NCI-H1436 treated with DMSO at 0.1 percent for 48 hours (cell line): ENCODE measurements around the gene CD22.
"Not testable (repeated sequence)": the region's sequence is repeated elsewhere in the genome, so short reads cannot be mapped to it uniquely, and the experiment has no call there.

Experiments used
- DNase-seq: peaks from one replicate; lab custom pipeline; 2025; lab: John Stamatoyannopoulos, UW

Gene CD22

DNA sequence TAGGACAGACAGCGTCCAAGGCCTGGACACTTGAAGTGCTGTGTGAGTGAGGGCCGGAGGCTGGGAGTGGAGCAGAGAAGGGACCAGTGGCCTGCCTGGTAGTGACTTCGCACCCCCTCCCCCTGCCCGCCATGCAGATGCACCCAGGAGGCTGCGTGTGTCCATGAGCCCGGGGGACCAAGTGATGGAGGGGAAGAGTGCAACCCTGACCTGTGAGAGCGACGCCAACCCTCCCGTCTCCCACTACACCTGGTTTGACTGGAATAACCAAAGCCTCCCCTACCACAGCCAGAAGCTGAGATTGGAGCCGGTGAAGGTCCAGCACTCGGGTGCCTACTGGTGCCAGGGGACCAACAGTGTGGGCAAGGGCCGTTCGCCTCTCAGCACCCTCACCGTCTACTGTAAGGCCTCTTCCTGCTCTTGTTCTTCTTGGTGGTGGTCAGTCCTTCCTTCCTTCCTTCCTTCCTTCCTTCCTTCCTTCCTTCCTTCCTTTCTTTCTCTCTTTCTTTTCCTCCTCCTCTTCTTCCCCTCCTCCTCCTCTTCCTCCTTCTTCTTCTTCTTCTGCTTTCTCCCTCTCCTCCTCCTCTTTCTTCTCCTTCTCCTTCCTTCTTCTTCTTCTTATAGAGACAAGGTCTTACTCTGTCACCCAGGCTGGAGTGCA, 12.7 kb downstream of the CD22 start:
- DNase-seq: no peak

DNA sequence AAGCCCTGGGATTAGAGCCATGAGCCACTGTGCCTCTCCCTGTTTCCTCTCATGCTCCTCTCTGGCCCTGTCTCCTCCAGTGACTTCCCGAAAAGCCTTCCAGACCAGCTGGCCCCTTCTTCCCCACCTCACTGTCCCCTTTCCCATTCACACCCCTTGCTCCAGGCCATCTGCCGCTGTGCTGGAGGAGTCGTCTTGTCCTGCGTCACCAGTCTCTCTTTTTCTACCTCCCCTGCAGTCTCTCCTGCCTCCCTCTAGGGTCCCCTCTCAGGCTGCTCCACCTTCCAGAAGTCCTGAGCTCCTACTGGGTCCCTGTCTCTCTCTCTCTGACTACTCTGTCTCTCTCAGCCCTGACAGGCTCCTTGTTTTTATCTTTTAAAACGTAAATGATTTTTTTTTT, 13.4 kb downstream of the CD22 start:
- no peak for DNase-seq

- DNase-seq: no peak
Measured at GRCh38 chr19:35344511-35345031, 15.6 kb downstream of the CD22 start.

DNA sequence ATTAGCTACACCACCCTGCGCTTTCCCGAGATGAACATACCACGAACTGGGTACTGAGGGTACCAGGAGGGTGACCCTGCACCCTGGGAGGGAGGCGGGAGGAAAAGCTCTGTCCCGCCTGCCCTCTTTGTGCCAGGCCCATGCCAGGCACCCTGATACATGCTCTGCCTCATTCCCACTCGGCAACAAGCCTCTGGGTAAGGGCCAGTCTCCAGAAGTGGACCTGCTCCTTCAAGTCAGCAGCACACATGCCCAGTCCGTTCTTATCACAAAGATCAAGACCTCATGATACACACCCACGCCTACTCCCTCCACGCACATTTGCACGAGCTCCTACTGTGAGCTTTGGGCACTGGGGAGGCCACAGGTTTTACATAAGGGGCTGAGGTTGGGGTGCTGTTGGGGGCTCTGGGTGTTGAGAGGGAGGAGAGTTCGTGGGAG, 16.7 kb downstream of the CD22 start:
- no peak for DNase-seq

- DNase-seq: no peak
Measured at GRCh38 chr19:35346193-35347052, 17.4 kb downstream of the CD22 start.

GRCh38 chr19:35347171-35347929, 18.4 kb downstream of the CD22 start, which contains the start of gene FFAR1:
Gene FFAR1, plus strand, starts transcription at chr19:35347902. Its CDS starts 3,650 bp downstream, at chr19:35351552.
- DNase-seq: no peak

- DNase-seq: no peak
Measured at GRCh38 chr19:35347930-35348298, 18.9 kb downstream of the CD22 start.

DNA sequence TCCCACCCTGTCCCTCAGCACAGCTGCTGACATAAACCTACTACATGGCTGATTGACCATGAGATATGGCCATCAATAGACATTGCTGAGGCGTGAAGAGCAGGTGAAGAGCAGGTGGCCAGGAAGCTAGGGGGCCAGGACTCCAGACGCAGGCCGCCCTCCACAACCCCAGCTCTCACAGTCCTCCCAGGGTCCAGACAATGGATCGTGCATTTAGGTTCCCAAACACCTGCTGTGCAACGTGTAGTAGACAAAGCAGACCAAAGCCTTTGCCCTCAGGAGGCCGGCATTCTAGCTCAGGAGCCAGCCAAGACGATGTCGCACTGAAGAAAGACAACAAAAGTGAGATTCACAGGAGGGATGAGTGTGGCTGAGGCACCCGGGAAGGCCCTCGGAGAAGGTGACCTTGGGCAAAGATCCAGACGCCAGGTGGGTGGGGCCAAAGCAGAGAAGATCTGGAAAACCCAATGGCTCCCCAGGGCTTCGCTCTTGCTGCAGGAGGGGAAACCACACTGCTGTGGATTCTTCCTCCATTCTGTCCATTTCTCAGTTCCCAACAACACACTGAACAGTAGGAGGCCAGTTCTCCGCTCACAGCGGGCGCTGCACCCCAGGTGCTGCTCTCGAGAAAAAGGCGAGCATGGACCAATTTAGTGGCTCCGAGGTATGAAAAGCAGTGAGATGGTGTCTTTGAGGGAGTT, 20.1 kb downstream of the CD22 start:
- no peak for DNase-seq

GRCh38 chr19:35349614-35350521, 20.9 kb downstream of the CD22 start:
- DNase-seq: no peak

DNA sequence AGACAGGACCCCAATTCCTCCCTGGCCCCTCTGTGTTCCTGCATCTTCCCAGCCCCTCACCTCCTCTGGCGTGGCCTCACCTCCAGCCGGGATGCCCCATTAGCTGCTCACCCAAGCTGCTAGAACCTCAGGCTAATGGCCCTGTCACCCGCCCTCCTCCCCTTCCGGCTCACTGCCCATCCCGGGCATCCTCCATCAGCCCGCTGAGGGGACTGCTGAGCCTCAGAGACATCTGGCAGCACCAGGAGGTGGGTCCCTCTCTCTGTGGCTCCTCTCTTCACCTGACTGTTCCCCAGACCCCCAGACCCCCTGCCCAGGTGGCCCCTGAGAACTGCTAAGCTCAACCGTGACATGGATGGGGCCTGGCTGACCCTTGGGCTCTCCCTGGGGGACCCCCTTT, 21.6 kb downstream of the CD22 start:
- DNase-seq: no peak

DNA sequence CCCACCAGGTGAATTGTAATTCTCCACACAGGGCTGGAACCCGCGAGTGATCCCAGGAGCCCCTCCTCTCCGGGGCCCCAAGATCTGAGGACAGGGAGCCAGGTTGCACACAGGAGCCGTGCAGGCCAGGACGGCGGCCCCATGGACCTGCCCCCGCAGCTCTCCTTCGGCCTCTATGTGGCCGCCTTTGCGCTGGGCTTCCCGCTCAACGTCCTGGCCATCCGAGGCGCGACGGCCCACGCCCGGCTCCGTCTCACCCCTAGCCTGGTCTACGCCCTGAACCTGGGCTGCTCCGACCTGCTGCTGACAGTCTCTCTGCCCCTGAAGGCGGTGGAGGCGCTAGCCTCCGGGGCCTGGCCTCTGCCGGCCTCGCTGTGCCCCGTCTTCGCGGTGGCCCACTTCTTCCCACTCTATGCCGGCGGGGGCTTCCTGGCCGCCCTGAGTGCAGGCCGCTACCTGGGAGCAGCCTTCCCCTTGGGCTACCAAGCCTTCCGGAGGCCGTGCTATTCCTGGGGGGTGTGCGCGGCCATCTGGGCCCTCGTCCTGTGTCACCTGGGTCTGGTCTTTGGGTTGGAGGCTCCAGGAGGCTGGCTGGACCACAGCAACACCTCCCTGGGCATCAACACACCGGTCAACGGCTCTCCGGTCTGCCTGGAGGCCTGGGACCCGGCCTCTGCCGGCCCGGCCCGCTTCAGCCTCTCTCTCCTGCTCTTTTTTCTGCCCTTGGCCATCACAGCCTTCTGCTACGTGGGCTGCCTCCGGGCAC, 22.6 kb downstream of the CD22 start:
- DNase-seq: no peak

DNA sequence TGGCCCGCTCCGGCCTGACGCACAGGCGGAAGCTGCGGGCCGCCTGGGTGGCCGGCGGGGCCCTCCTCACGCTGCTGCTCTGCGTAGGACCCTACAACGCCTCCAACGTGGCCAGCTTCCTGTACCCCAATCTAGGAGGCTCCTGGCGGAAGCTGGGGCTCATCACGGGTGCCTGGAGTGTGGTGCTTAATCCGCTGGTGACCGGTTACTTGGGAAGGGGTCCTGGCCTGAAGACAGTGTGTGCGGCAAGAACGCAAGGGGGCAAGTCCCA, 23.1 kb downstream of the CD22 start:
- no peak for DNase-seq

- peak; percentile 22 for DNase-seq
Measured at GRCh38 chr19:35352448-35353304, 23.7 kb downstream of the CD22 start.

DNA sequence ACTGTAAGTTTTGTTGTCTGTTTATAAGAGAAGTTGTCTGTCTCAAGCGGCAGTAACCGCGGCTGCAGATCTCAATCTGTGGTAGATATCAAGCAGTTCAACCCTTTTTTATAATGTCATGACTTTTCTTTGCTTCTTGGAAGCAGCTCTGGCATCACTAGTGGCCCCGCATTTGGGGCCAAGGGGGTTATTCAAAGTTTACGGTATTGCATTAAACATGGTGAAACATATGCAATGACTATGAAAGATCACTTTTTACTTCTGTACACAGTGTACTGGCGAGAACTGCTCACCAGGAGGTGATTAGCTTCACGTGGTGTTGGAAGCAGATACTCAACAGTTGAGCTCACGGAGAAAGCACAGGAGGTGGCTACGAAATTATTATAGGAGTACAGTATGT, 24.6 kb downstream of the CD22 start:
- no peak for DNase-seq

DNA sequence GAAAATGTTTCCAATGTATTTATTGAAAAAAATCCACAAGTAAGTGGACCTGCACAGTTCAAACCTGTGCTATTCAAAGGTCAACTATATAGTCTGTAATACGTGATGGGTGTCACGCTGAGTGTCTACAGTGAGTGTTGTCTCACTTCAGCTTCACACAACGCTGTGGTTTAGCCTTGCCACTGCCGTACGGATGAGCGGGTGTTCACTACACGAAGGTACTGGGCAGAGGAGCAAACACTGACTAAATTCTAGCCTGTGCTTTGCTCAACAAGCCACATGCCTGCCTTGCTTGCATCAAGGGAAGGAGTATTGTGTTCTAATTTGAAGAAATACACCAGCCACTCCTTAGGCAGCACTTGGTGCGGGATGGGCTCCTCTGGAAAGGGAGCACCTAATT, 25.9 kb downstream of the CD22 start:
- DNase-seq: no peak

GRCh38 chr19:35355791-35356460, 26.9 kb downstream of the CD22 start:
- no peak for DNase-seq

DNA sequence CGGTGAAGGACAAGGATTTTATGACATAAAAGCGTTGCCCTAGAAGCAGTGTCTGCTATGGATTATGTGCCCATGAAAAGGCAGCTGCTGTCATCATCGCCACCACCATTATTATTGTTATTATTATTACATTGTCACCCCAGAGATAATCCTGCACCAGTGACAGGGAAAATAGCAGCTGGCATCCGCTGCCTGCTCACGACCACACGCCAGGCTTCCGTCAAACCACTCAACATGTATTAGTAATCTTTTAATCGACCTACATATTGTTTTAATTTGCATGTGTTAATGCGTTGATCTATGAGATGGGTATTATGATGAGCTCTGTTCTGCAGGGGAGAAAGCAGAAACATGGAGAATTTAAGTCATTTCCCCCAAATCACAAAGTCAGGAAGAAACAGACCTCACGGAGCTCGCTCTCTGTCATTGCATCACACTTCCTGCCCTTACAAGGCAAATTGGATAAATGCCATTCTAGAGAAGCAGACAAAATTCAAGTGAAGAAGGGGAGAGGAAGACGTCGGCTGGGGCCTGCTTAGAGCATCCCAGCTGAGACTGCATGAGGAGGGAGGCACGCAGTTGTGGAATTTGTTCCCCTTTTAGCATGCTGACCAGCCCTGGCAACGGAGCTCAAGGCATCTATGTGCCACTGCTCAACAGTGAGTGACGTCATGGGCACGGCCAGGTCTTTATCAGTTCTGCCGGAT, 29.0 kb downstream of the CD22 start, which contains the start of gene FFAR3:
FFAR3 (plus strand) TSS at position 594 of the 707 bp plus-strand sequence. CDS start 431 bp downstream, outside the sequence.
- DNase-seq: no peak

DNA sequence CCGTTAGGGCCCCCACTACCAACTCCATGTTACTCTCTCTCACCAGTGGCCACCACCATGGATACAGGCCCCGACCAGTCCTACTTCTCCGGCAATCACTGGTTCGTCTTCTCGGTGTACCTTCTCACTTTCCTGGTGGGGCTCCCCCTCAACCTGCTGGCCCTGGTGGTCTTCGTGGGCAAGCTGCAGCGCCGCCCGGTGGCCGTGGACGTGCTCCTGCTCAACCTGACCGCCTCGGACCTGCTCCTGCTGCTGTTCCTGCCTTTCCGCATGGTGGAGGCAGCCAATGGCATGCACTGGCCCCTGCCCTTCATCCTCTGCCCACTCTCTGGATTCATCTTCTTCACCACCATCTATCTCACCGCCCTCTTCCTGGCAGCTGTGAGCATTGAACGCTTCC, 29.8 kb downstream of the CD22 start:
- DNase-seq: not testable (repeated sequence)
